CD4-positive, alpha-beta T cell treated with Interferon alpha-2 for 1 hour (primary cell): ENCODE data around the gene TRMU.

Experiments
- DNase-seq, 2 donors: peaks; one replicate each; pipeline ENCODE4 v3.0.0-alpha.2; 2020 to 2022

TRMU gene, protein sequence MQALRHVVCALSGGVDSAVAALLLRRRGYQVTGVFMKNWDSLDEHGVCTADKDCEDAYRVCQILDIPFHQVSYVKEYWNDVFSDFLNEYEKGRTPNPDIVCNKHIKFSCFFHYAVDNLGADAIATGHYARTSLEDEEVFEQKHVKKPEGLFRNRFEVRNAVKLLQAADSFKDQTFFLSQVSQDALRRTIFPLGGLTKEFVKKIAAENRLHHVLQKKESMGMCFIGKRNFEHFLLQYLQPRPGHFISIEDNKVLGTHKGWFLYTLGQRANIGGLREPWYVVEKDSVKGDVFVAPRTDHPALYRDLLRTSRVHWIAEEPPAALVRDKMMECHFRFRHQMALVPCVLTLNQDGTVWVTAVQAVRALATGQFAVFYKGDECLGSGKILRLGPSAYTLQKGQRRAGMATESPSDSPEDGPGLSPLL

DNA sequence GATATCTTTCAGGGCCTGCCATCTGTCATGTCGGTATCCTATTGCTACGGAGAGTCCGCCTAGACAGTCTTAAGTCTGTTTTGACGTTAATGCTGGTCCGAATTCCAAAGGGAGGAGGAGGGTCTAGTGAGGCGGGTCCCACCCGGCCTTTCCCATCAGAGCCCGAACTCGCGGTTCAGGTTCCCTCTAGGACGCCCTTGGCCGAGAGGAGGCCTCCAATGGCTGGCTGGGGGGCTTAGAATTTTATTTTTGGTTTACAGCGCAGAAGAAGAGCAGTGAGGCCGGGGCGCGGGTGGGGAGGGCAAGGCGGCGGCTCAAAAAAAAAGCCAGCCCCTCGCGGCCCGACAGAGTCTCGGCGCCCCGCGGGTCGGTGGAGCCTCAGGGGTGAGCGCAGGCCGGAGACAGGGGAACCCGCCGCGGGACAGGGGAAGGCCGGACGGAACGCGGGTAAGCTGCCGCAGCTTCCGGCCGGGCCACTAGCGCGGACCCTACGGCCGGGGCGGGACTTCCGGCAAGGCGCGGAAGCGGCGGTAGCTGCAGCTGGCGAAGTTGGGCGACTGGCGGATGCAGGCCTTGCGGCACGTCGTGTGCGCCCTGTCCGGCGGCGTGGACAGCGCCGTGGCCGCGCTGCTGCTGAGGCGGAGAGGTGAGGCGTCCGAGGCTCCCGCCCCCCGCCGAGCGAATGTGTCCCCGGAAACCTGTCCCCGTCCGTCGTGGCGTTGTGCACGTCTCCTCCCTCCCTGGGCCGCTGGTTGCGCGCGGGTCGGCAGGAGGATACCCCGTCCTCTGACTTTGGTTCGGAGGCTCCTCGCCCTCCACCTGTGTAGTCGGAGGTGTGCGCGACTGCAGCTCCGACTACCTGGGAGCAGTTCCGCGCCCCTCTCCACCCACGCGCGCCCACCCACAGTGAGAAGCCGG, at the start of gene TRMU:
TRMU (plus strand) TSS at position 514 of the 918 bp plus-strand sequence; CDS start at position 565, 51 bp downstream.
- DNase-seq = peak; percentile 74 to 77

DNA sequence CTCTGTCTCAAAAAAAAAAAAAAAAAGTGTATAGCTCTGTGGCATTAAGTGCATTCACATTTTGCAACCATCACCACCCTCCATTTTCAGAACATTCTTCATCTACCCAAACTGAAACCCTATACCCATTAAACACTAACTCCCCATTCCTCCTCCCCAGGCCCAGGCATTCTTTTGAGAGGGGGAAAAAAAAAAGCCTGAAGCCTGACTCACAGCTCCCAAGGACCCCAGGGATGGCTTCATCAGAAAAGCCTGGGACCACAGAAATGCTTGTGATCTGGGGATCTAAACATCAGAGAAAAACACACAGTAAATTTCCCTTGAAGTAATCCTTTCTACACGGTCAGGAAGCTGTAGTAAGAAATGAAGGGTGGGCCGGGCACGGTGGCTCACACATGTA, 49.5 kb upstream of the TRMU start:
- DNase-seq = no peak

DNA sequence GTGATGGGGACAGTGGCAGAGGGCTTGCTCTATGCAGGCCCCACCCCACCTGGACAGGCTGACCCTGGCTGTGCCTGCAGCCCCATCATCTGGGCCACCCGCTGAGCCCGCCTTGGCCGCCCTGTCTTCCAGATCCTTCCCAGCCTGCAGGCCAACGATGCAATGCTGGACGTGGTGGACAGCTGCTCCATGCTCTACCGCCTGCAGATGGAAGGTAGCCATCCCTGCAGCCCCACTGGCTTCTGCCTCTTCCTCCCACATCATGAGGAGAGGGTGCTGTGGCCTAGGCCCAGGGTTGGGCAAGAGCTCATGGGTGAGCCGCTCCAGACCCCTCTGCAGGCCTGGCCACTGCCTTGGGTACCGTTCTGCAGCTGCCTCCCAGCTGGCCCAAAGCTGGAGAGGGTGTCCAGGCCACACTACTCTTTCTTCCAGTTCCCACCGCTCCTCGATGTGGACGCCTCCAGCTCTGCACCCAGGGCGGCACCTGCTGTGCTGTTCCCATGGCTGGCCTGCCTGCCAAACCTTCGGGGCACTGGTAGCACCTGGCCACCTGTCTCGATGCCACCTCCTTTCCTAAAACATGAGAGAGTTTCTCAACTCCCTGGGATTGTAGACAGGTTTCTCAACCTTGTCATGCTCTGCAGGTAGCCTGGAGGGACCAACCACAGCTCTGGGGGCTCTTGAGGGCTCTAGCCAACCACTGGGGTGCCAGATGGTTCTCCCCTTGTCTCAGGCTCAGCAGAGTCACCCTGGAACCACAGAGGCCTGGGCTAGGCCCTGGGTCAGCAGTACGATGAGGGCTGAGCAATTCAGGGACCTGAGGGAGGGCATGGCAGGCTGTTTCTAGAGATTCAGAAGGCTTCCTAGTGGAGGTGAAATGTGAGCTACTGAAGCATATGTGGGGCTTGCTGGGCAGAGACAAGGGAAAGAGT, 48.3 kb upstream of the TRMU start:
- no peak for DNase-seq

DNA sequence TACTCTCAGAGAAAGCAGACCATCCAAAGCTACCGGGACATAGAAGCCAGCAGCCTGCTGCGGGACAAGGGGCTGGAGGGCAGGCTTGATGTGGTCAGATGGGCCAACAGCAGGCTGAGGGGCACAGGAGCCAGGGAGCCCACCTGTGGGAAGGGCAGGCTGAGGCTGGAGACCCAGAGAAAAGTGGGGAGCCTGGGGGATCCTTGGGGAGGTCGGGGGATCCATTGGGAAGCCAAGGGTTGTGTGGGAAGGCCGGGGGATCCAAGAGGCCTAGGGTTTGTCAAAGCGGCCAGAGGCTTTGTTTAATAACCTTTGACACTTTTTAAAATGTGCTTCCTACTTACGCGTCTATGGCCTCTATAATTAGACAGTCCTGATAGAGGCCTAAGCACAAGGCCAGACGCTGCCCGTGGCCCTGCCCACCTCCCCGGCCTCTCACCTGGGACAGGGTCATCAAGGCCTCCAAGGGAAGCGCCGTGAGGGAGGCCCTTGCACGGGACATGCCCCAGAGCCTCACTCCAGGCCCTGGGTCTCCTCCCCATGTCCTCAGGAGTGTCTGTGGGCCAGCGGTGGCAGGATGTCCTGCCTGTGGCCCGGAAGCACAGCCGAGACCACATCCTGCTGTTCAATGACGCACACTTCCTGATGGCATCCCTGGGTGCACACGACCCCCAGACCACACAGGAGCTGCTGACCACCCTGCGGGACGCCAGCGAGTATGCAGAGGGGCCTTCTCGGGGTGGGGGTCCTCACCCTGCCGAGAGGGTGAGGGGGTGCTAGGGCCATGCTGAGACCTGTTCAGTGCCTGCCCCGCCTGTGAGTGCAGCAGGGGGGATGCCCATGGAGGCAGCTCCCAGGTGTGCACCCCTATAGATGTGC, 47.4 kb upstream of the TRMU start:
- DNase-seq = peak; percentile 51 to 52

DNA sequence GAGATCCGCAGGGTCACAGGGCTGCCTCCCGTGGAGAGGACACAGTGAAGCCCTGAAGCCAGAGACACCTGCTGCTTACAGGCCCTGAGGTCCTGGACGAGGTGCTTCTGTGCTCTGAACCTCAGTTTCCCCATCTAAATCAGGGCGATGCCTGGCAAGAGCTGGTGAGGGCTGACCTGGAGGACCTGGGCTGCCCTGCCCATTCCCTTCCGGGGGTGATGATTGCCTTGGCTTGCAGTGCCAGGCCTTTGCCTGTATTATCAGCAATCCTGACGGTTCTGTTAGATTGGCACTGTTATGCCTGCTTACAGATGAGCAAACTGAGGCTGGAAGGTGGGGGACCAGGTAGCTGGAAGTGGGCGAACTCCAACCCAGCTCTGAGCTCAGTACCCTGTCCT, 46.7 kb upstream of the TRMU start:
- DNase-seq = no peak

DNA sequence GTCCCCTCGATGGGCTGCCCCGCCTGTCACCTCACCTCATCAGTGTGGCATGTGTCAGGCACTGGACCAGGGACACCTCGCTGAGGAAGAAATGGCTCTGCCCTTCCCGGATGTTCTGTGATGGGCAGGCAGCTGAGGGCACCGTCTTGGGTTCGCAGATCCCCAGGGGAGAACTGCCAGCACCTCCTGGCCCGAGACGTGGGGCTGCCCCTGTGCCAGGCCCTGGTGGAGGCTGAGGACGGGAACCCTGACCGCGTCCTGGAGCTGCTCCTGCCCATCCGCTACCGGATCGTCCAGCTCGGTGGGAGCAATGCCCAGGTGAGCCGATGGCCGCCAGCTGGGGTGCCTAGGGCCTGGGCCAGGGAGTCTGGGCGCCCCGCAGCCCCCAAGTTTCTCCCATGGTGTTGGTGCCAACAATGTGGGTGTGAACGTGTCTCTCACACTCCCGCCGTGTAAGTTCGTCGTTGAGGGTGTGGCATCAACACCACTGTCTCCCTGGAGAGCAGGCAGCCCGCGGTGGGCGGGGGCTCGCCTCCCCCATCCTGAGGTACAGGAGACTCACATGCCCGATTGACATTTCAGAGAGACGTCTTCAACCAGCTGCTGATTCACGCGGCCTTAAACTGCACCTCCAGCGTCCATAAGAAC, 46.1 kb upstream of the TRMU start:
- peak; percentile 38 to 60 for DNase-seq

DNA sequence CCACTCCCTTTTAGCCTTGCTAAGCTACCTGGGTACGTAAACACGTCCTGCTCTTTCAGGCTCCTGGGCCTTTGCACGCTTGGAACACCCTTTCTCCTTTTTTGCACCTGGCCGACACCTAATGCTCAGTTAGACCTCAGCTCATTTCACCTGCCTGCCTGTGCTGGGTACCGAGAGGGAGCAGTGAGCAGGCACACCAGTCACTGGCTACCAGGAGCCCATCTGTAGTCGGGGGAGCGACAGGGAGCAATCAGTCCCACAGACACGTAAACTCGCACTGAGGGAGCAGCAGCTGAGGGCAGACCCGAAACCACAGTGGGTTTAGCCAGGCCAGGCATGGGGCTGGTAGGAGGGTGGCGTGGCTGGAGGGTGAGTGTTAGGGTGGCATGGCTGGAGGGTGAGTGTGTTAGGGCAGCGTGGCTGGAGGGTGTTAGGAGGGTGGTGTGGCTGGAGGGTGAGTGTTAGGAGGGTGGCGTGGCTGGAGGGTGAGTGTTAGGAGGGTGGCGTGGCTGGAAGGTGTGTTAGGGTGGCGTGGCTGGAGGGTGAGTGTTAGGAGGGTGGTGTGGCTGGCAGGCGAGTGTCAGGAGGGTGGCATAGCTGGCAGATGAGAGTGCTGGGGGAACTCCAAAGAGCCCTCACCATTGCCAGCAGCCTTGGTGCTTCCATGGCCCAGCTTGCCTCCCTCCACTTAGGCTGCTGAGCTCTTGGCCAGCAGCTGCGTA, 45.2 kb upstream of the TRMU start:
- DNase-seq = no peak

DNA sequence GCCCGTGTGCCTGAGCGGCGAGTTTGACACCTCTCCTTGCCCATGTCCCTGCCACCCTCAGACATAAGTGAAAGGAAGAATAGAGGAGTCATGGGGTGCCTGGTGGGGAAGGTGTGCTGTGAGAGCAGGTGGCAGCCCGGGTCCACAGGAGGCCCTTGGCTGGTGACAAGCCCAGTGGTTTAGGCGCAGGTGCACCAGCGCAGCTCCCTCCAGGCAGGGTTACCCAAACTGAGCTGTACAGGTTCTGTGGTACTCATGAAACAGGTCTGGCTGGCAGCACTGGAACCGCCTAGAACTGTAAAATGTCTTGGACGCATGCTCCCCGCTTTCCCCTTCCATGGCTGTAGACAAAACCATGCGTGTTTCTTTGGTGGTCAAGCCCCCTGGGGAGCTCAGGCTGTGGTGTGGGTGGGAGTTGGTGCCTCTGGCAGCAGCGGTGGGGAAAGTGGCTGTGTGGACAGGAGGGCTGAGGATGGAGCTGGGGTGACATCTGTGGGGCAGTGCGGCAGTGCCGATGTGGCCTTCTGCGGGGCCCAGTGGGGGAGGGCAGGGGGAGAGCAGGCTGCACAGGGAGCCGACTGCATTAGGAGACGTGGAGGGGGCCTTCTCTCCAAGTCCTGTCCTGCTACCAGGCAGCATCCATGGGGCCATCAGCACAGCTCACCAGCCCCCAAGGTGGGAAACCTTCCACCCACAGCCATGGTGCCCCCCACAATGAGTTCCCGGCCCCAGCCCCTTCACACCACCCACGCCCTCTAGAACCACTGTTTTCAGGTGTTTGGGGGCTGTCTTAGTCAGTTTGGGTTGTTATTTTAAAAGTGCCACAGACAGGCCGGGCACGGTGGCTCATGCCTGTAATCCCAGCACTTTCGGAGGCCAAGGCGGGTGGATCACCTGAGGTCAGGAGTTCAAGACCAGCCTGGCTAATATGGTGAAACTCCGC, 44.4 kb upstream of the TRMU start:
- no peak for DNase-seq

DNA sequence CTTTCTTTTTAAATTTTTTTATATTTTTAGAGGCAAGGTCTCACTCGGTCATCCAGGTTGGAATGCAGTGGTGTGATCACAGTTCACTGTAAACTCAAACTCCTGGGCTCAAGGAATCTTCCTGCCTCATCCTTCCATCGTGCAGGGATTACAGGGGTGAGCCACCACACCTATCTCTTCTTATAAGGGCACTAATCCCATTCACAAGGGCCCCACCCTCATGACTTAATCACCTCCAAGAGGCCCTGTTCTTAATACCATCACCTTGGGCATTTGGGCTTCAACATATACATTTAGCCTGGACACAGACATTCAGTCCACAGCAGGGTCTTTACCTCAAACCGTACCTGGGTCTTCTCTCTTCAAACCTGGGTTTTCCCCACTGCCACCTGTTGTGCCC, 43.3 kb upstream of the TRMU start:
- no peak for DNase-seq

DNA sequence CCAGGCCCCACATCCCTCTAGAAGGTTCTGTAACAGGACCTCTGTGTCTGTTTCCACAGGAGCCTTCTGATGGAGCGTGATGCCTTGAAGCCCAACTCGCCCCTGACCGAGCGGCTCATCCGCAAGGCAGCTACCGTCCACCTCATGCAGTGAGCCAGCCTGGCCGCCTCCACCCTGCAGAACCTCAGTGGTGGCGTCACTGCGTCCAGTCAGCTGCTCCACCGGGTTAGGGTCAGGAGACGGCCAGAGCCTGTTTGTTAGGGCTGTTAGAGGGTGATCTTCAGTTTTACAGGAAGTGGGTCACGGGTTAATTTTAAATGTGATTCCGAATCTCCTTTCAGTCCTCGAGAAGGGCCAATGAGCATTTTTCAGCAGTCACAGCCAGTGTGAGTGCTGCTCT, 42.8 kb upstream of the TRMU start:
- DNase-seq = no peak

DNA sequence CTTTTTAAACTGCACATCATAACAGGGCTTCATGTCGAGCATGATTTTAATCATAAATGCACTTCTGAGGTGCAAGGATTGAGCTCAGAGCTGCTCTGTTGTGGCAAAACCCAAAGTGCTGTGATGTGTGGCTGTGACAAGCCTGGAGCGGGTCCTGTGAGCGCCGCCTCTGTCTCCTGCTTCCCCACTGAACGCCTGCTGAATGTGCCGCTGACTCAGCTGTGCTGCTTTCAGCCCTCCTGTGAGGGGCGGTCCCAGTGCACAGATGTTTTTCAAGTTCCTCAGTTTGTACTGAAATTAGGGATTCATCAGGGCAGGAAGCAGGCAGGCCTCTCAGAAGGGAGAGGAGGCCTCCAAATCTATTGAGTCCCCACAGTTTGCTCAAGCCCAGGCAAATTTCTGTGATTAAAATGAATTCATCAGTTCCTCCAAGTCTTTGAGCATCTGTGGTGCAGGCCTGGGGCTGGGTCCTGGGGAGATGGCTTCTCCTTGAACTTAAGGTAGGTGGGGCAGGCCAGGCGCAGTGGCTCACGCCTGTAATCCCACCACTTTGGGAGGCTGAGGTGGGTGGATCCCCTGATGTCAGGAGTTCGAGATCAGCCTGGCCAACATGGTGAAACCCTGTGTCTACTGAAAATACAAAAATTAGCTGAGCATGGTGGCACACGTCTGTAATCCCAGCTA, 41.8 kb upstream of the TRMU start:
- peak in 1 of 2 donors; percentile 12 for DNase-seq

DNA sequence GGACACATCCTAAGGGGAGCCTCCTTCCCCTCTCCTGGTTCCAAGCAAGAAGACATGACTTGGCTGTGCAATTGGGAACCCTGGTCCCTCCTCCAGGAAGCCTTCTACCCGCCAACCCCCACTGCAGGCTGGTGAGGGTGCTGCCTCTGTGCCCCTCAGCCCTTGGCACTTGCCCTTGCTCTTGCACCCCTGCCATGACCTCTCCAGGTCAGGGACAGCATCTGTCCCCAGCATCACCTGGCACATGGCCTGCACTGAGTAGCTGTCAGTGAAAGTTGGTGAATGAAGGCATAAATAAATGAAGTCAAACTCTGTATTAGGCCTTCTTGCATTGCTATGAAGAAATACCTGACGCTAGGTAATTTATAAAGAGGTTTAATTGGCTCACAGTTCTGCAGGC, 40.7 kb upstream of the TRMU start:
- DNase-seq = no peak

DNA sequence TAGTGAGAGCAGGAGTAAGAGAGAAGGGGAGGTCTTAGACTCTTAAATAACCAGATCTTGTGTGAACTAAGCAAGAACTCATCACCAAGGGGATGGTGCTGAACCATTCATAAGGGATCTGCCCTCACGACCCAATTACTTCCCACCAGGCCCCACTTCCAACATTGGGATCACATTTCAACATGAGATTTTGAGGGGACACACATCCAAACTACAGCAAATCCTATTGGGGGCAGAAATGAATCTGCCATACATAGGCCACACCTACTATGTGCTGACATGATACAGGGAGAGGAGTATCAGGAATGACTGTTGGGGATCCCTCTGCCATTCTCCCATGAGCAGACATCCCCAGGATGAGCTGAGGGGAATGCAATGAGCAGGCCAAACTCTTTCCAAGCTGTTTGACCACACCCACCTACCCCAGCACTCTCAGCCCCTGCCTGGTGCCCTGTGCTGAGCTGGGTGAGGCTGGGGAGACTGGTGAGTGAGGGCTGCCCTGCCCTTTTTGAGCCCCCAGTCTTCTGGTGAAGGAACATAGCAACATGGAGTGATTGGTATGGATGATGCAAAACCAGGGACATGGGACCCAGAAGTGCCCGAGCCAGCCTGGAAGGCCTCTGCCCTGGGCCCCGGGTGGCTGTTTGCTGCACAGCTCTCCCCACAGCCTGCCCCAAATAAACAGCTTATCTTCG, 40.1 kb upstream of the TRMU start:
- DNase-seq = no peak

DNA sequence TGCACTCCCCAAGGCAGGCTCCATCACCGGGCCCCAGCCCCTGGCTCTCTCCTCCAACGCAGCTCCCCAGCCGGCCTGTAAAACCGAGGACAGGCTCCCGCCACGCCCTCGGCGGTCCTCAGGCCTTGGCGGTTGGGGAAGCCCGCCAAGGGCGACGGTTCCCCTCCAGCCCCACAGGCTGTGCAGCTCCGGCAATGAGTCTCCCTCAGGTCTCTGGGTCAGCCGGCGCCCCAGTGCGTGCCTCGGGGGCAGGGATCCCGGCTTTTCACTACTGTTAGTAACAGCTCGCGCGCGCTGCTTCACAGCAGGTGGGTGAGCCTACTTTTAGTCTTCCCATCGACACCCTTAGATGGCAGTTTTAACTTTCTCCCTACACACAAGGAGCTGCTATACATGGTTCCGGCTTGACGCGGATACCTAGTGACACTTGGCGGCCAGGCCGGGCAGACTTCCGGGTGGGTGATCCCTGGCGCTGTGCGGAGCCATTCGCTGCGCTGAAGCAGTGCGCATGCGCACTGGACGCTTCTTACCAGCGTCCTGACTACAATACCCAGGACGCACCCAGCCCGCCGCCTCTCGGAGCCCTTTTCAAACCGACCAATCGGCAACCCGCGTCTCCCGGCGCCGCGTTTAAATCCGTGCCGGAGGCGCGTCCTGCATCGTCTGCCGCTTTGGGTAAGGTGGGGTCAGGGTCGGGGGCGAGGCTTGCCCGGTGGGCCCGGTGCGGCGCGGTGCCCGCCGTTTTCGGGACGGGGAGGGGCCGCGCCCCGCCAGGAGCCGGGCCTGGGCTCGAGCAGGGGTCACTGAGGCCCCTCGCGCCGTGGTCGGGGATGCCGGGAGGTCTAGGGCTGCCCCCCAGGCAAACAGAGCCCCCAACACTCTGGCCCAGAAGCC, 39.0 kb upstream of the TRMU start, which contains the start of gene GTSE1:
GTSE1 (plus strand) TSS at position 614 of the 894 bp plus-strand sequence. CDS start 531 bp downstream, outside the sequence.
- peak; percentile 98 for DNase-seq

DNA sequence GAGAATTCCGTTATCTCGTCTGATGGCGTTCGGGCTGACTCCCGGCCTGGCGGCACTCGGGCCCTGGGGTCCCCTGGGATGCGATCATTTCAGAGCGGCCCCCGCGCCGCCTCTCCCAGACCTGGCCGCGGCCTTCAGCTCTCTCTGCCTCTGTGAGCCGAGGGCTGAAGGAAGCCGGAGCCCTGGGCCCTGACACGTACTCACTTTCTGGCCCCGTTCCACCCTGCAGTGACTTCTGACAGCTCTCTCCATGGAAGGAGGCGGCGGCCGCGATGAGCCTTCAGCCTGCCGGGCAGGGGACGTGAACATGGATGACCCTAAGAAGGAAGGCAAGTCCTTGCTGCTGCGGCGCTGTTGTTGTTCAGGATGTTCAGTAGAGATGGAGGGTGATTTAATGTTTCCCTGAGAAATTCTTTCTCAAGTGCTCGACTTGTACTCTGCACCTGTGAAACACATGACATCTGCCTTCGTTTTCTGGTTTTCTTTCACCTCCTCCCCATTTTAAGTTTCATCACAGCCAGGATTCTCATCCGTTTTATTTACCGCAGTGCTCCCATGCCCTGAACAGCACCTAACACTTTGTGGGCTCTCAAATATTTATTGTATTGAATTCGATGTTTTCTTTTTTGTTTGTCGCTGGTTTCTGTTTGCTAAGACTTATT, 38.2 kb upstream of the TRMU start:
- no peak for DNase-seq

DNA sequence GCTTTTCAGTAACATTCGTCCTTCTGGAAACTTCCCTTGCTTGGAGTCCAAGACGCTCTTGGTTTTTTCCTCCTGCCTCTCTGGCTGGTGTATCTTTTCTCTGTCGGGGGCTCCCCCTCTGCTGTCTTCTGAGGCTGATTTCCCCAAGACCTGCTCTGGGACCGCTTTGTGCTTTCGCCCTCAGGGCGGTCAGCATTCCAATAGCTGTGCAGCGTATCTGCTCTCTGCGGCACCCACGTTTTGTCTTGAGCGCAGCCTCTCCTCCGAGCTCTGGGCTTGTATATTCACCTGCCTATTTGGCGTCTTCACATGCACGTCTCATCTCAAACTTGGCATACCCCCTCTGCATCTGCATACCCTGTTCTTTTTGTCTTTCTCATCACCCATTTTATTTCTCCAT, 36.4 kb upstream of the TRMU start:
- no peak for DNase-seq
